GM12874 (cell line): ENCODE results near the gene BRI3BP.

Source experiments
- CTCF ChIP-seq: IDR thresholded peaks from 2 replicates; pipeline ENCODE4 v1.5.1; 2011; ENCODE audit warnings: low read depth, mild to moderate bottlenecking, control low read depth, low read length, moderate library complexity; ENCODE audit not compliant: insufficient read depth

BRI3BP gene

GRCh38 chr12:125024949-125025563, 31.6 kb downstream of the BRI3BP start:
- no peak for TF ChIP-seq CTCF

- TF ChIP-seq CTCF, result no peak
Observed at GRCh38 chr12:125025606-125026235, 32.3 kb downstream of the BRI3BP start.

GRCh38 chr12:125028106-125028505, 34.7 kb downstream of the BRI3BP start:
- no peak for TF ChIP-seq CTCF

- TF ChIP-seq CTCF, result no peak
Observed at GRCh38 chr12:125029761-125030358, 36.4 kb downstream of the BRI3BP start.

GRCh38 chr12:125032466-125033152, 39.2 kb downstream of the BRI3BP start:
- no peak for TF ChIP-seq CTCF

GRCh38 chr12:125033288-125033687, 39.8 kb downstream of the BRI3BP start:
- no peak for TF ChIP-seq CTCF

DNA sequence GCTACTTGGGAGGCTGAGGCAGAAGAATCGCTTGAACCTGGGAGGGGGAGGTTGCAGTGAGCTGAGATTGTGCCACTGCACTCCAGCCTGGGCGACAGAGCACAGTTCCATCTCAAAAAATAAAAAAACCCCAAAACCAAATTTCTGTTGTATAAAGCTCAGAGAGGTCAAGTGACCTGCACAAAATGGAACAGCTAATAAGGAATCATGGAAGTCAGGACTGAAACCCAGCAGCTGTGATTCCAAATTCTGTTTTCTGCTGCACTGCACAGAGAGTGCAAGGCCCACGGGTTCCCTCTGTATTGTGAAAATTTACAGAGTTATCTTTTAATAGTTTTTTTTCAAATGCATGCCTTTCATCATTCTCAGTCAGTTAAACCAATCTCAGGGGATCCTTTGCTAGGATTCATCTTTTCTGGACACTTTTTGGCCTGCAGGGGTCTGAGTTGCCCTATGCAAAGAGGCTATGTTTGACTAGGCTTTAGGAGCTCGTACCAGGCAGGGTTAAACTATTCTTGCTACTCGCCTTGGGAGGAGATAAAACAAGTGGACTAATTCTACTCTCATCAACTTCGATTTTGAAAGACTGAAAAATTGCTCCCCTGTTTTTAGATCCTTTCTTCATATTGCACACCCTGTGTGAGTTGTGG, 45.7 kb downstream of the BRI3BP start:
- no peak for TF ChIP-seq CTCF
